SK-N-SH (cell line): Measurements from ENCODE around the gene HSF2.

Experiments
- RAD21 ChIP-seq: IDR thresholded peaks from 2 replicates; pipeline ENCODE4 v1.6.1; 2012; ENCODE audit warnings: mild to moderate bottlenecking, low read length
- TEAD4 ChIP-seq: IDR thresholded peaks from 2 replicates; pipeline ENCODE4 v1.4.0; 2012; ENCODE audit warnings: mild to moderate bottlenecking, borderline replicate concordance; ENCODE audit not compliant: insufficient read depth
- YY1 ChIP-seq: IDR thresholded peaks from 2 replicates; pipeline ENCODE4 v1.4.0; 2012; ENCODE audit warnings: low read depth, mild to moderate bottlenecking
- TF ChIP-seq, protein P1 (sequence below): IDR thresholded peaks from 2 replicates; pipeline ENCODE4 v1.6.1; 2012; ENCODE audit warnings: mild to moderate bottlenecking, low read depth, low read length, moderate library complexity
- TF ChIP-seq, protein P2 (sequence below): fragments of 200-600 bp; sonication (generic); IDR thresholded peaks from 2 replicates; pipeline ENCODE4 v1.6.1; 2017; ENCODE audit warnings: antibody characterized with exemption, mild to moderate bottlenecking, moderate library complexity
- TF ChIP-seq, protein P3 (sequence below): IDR thresholded peaks from 2 replicates; pipeline ENCODE4 v1.4.0; 2012; ENCODE audit warnings: low read depth

- TF ChIP-seq, protein P1, sequence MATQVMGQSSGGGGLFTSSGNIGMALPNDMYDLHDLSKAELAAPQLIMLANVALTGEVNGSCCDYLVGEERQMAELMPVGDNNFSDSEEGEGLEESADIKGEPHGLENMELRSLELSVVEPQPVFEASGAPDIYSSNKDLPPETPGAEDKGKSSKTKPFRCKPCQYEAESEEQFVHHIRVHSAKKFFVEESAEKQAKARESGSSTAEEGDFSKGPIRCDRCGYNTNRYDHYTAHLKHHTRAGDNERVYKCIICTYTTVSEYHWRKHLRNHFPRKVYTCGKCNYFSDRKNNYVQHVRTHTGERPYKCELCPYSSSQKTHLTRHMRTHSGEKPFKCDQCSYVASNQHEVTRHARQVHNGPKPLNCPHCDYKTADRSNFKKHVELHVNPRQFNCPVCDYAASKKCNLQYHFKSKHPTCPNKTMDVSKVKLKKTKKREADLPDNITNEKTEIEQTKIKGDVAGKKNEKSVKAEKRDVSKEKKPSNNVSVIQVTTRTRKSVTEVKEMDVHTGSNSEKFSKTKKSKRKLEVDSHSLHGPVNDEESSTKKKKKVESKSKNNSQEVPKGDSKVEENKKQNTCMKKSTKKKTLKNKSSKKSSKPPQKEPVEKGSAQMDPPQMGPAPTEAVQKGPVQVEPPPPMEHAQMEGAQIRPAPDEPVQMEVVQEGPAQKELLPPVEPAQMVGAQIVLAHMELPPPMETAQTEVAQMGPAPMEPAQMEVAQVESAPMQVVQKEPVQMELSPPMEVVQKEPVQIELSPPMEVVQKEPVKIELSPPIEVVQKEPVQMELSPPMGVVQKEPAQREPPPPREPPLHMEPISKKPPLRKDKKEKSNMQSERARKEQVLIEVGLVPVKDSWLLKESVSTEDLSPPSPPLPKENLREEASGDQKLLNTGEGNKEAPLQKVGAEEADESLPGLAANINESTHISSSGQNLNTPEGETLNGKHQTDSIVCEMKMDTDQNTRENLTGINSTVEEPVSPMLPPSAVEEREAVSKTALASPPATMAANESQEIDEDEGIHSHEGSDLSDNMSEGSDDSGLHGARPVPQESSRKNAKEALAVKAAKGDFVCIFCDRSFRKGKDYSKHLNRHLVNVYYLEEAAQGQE, result no peak
- TF ChIP-seq, protein P2, sequence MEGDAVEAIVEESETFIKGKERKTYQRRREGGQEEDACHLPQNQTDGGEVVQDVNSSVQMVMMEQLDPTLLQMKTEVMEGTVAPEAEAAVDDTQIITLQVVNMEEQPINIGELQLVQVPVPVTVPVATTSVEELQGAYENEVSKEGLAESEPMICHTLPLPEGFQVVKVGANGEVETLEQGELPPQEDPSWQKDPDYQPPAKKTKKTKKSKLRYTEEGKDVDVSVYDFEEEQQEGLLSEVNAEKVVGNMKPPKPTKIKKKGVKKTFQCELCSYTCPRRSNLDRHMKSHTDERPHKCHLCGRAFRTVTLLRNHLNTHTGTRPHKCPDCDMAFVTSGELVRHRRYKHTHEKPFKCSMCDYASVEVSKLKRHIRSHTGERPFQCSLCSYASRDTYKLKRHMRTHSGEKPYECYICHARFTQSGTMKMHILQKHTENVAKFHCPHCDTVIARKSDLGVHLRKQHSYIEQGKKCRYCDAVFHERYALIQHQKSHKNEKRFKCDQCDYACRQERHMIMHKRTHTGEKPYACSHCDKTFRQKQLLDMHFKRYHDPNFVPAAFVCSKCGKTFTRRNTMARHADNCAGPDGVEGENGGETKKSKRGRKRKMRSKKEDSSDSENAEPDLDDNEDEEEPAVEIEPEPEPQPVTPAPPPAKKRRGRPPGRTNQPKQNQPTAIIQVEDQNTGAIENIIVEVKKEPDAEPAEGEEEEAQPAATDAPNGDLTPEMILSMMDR, result no peak
- TF ChIP-seq YY1 (no peak), TEAD4 (no peak), RAD21 (no peak)
- TF ChIP-seq, protein P3, sequence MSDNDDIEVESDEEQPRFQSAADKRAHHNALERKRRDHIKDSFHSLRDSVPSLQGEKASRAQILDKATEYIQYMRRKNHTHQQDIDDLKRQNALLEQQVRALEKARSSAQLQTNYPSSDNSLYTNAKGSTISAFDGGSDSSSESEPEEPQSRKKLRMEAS, result no peak
Observed at GRCh38 chr6:122365775-122366403, 33.6 kb upstream of the HSF2 start.
